Measurements from ENCODE around the gene RAB19. TPM values are rescaled to one million over a fixed set of nuclear protein-coding genes. Genes with fewer than 3 reads are reported as not detected.

Gene RAB19
- total and polyA plus RNA-seq, 2 donors (not counting 1 experiment from before 2014, with no cell fraction given), result 0.37 to 1.1 TPM

GRCh38 chr7:140383954-140384713, 19.7 kb upstream of the RAB19 start:
- Histone ChIP-seq H3K4me2 (replicated peaks; ENCODE audit: low read depth, low read length, poor library complexity, severe bottlenecking) (no peak overlapping the region), H3K27ac (ENCODE audit: low read length in 2 of 2) (no peak overlapping the region), H3K4me3 (ENCODE audit: control extremely low read depth in 1 of 5, extremely low read depth in 1 of 5, insufficient read depth in 1 of 5, low read depth in 2 of 5, low read length in 4 of 5) (no peak overlapping the region), H3K9ac (ENCODE audit: low read length) (no peak overlapping the region), H3K79me2 (ENCODE audit: control insufficient read depth, insufficient read depth, low read length) (peaks cover 34% of the 10 kb centered on the region), H4K20me1 (ENCODE audit: control insufficient read depth, insufficient read depth, low read length, poor library complexity, severe bottlenecking) (peaks cover 21% of the 10 kb centered on the region), H3K36me3 (replicated peaks in 1 of 2; ENCODE audit: control extremely low read depth in 1 of 2, control insufficient read depth in 1 of 2, extremely low read depth in 1 of 2, insufficient read depth in 2 of 2, low read length in 1 of 2) (peaks cover 3 to 16% of the 10 kb centered on the region in 2 experiments), H2AFZ (ENCODE audit: insufficient read depth, low read depth, low read length, poor library complexity, severe bottlenecking) (no peak overlapping the region), H3K4me1 (ENCODE audit: control insufficient read depth in 2 of 2, insufficient read depth in 2 of 2, low read length in 2 of 2) (peaks cover 2 to 3% of the 10 kb centered on the region in 2 donors), H3K9me3 (ENCODE audit: control extremely low read depth in 1 of 3, control insufficient read depth in 2 of 3, insufficient read depth in 1 of 3, low read length in 2 of 3) (no peaks in the 10 kb centered on the region), H3K27me3 (replicated peaks in 1 of 4; ENCODE audit: control extremely low read depth in 1 of 4, control insufficient read depth in 3 of 4, insufficient read depth in 4 of 4, low read length in 3 of 4) (peaks cover 0 to 4% (median 0%) of the 10 kb centered on the region in 4 experiments)
- DNase-seq (no peak), ATAC-seq (ENCODE audit: low read depth) (no peak)
- Mint-ChIP-seq H3K27me3 (no peaks in the 10 kb centered on the region), H3K27ac (no peak overlapping the region), H3K9me3 (ENCODE audit: insufficient read depth) (no peaks in the 10 kb centered on the region), H3K4me3 (no peak overlapping the region), H3K4me1 (peaks cover 7% of the 10 kb centered on the region)
- CTCF ChIA-PET, result no interaction called here
- TF ChIP-seq EZH2 (IDR thresholded peaks at IDR 0.05; ENCODE audit: borderline replicate concordance, insufficient read depth, low read depth, low read length, poor library complexity, severe bottlenecking), result no peak
- TF ChIP-seq CTCF (IDR thresholded peaks at IDR 0.05), result no peak
- intact Hi-C loops (cut with micrococcal nuclease), result no loop called here
- POLR2A ChIA-PET, result no interaction called here
- WGBS (ENCODE audit: insufficient coverage), result 100% methylated on average over 2 of the region's 6 CpGs

- CTCF ChIA-PET, result no interaction called here
- peaks cover 0 to 4% (median 0%) of the 10 kb centered on the region in 4 experiments for H3K27me3 ChIP-seq (replicated peaks in 1 of 4; ENCODE audit: control extremely low read depth in 1 of 4, control insufficient read depth in 3 of 4, insufficient read depth in 4 of 4, low read length in 3 of 4)
- H3K9me3 ChIP-seq (ENCODE audit: control extremely low read depth in 1 of 3, control insufficient read depth in 2 of 3, insufficient read depth in 1 of 3, low read length in 2 of 3), result no peaks in the 10 kb centered on the region
- peaks cover 30% of the 10 kb centered on the region for H4K20me1 ChIP-seq (ENCODE audit: control insufficient read depth, insufficient read depth, low read length, poor library complexity, severe bottlenecking)
- Mint-ChIP-seq H3K4me3 (no peak overlapping the region), H3K4me1 (peaks cover 13% of the 10 kb centered on the region), H3K27me3 (no peaks in the 10 kb centered on the region), H3K27ac (no peak overlapping the region), H3K9me3 (ENCODE audit: insufficient read depth) (no peaks in the 10 kb centered on the region)
- H3K4me3 ChIP-seq (ENCODE audit: control extremely low read depth in 1 of 5, extremely low read depth in 1 of 5, insufficient read depth in 1 of 5, low read depth in 2 of 5, low read length in 4 of 5), result no peak overlapping the region
- H3K4me1 ChIP-seq (ENCODE audit: control insufficient read depth in 2 of 2, insufficient read depth in 2 of 2, low read length in 2 of 2), result peaks cover 10 to 12% of the 10 kb centered on the region in 2 donors
- POLR2A ChIA-PET, result no interaction called here
- DNase-seq (no peak), ATAC-seq (ENCODE audit: low read depth) (no peak)
- no peak overlapping the region for H3K4me2 ChIP-seq (replicated peaks; ENCODE audit: low read depth, low read length, poor library complexity, severe bottlenecking)
- no peak overlapping the region for H3K9ac ChIP-seq (ENCODE audit: low read length)
- H2AFZ ChIP-seq (ENCODE audit: insufficient read depth, low read depth, low read length, poor library complexity, severe bottlenecking), result no peak overlapping the region
- no peak overlapping the region for H3K27ac ChIP-seq (ENCODE audit: low read length in 2 of 2)
- peaks cover 37% of the 10 kb centered on the region for H3K79me2 ChIP-seq (ENCODE audit: control insufficient read depth, insufficient read depth, low read length)
- no peak for TF ChIP-seq EZH2 (IDR thresholded peaks at IDR 0.05; ENCODE audit: borderline replicate concordance, insufficient read depth, low read depth, low read length, poor library complexity, severe bottlenecking)
- no peak for TF ChIP-seq CTCF (IDR thresholded peaks at IDR 0.05)
- intact Hi-C loops (cut with micrococcal nuclease), result no loop called here
- WGBS (ENCODE audit: insufficient coverage), result no CpG with 5 or more reads among the region's 1 CpG
- H3K36me3 ChIP-seq (replicated peaks in 1 of 2; ENCODE audit: control extremely low read depth in 1 of 2, control insufficient read depth in 1 of 2, extremely low read depth in 1 of 2, insufficient read depth in 2 of 2, low read length in 1 of 2), result peaks cover 3 to 12% of the 10 kb centered on the region in 2 experiments
These were observed 18.8 kb upstream of the RAB19 start for GRCh38 chr7:140384894-140385545.
